Endothelial cell of umbilical vein (primary cell): ENCODE results near the gene ULBP2. TPM values are rescaled to one million over a fixed set of nuclear protein-coding genes. Genes with fewer than 3 reads are reported as not detected.
"Not testable (repeated sequence)": the region's sequence is repeated elsewhere in the genome, so short reads cannot be mapped to it uniquely, and the experiment has no call there.

Experiments used
- BruUV-seq: library from RNA; stranded (reverse); fragments of 400-500 nt; replicated peaks from 2 replicates; lab custom pipeline; 2021; lab: Mats Ljungman, UMichigan
- CTCF ChIA-PET: fragments of 300-600, 350-600 bp; sonication (Branson Sonifier 250); formaldehyde crosslinking; loops from one replicate; lab custom pipeline; 2021; ENCODE audit warnings: antibody characterized with exemption, inconsistent platforms; lab: Charles Lee
- POLR2A ChIA-PET: fragments of 300-600, 350-600 bp; sonication (Branson Sonifier 250); formaldehyde crosslinking; loops from one replicate; lab custom pipeline; 2021; ENCODE audit warnings: antibody characterized with exemption, inconsistent platforms; lab: Charles Lee
- DNase-seq: peaks from one replicate; pipeline ENCODE4 v3.0.0-alpha.2; 2011; ENCODE audit warnings: low read depth, low spot score
- FAIRE-seq: peaks from 2 replicates; lab custom pipeline; 2011; peaks lifted over from hg19 to GRCh38; lab: Jason Lieb, UNC
- H2AFZ ChIP-seq: 2 replicates; pipeline ENCODE4 v1.6.0; 2012; ENCODE audit warnings: low read depth, low read length, control low read depth, inconsistent platforms
- H3K27ac ChIP-seq: 2 replicates; pipeline ENCODE4 v1.5.1; 2011; ENCODE audit warnings: low read depth, mild to moderate bottlenecking, control low read depth, low read length, moderate library complexity; ENCODE audit not compliant: insufficient read depth
- H3K27me3 ChIP-seq, 2 experiments: 2 replicates each; pipeline versions ENCODE4 v1.6.0 to v1.6.1; 2011; ENCODE audit warnings: low read length in 2 of 2, mixed read lengths in 1 of 2; ENCODE audit not compliant: control insufficient read depth in 2 of 2, insufficient read depth in 2 of 2
- H3K36me3 ChIP-seq, 2 experiments: 2 replicates in 1 of 2; 3 replicates in 1 of 2; pipeline ENCODE4 v1.5.1; 2011; ENCODE audit warnings: low read length in 2 of 2, mild to moderate bottlenecking in 1 of 2, moderate library complexity in 1 of 2; ENCODE audit not compliant: control insufficient read depth in 2 of 2, insufficient read depth in 2 of 2; ENCODE audit errors: extremely low read depth in 1 of 2
- H3K4me1 ChIP-seq: 3 replicates; pipeline ENCODE4 v1.5.1; 2011; ENCODE audit warnings: mild to moderate bottlenecking, low read length; ENCODE audit not compliant: control insufficient read depth, insufficient read depth; ENCODE audit errors: extremely low read depth
- H3K4me2 ChIP-seq: 2 replicates; pipeline ENCODE4 v1.6.1; 2011; ENCODE audit warnings: low read length, control low read depth, mixed read lengths; ENCODE audit not compliant: insufficient read depth
- H3K4me3 ChIP-seq, 3 experiments: fragments of 200-600 bp in 1 of 3; sonication (generic), shearing (Covaris generic) in 1 of 3; replicated peaks in 1 of 3; 2 replicates each; pipeline ENCODE4 v1.5.1; 2011 to 2016; ENCODE audit warnings: control low read depth in 3 of 3, low read length in 3 of 3, mild to moderate bottlenecking in 2 of 3, inconsistent platforms in 1 of 3, low read depth in 1 of 3, moderate library complexity in 1 of 3; ENCODE audit not compliant: insufficient read depth in 1 of 3
- H3K79me2 ChIP-seq: 2 replicates; pipeline ENCODE4 v1.6.0; 2012; ENCODE audit warnings: low read length, inconsistent platforms; ENCODE audit not compliant: control insufficient read depth, insufficient read depth
- H3K9ac ChIP-seq: replicated peaks from 2 replicates; pipeline ENCODE3; 2011; ENCODE audit warnings: low read length, control low read depth; ENCODE audit not compliant: insufficient read depth; ENCODE audit errors: extremely low read depth
- H3K9me1 ChIP-seq: replicated peaks from 3 replicates; pipeline ENCODE4 v1.6.0; 2011; ENCODE audit warnings: mild to moderate bottlenecking, low read length; ENCODE audit not compliant: control insufficient read depth, insufficient read depth; ENCODE audit errors: extremely low read depth
- H3K9me3 ChIP-seq: replicated peaks from 2 replicates; pipeline ENCODE4 v1.5.1; 2012; ENCODE audit warnings: low read length, inconsistent platforms; ENCODE audit not compliant: control insufficient read depth, insufficient read depth
- H4K20me1 ChIP-seq: replicated peaks from 2 replicates; pipeline ENCODE3; 2011; ENCODE audit warnings: mild to moderate bottlenecking, low read length; ENCODE audit not compliant: control insufficient read depth, insufficient read depth; ENCODE audit errors: extremely low read depth
- CTCF ChIP-seq, 2 donors: IDR thresholded peaks; 1 replicate in 1 of 2; 2 replicates in 1 of 2; pipeline ENCODE4 v1.5.1; 2011; ENCODE audit warnings: low read length in 2 of 2, mild to moderate bottlenecking in 2 of 2, moderate library complexity in 2 of 2, control low read depth in 1 of 2, inconsistent platforms in 1 of 2, low read depth in 1 of 2; ENCODE audit not compliant: insufficient read depth in 1 of 2; ENCODE audit errors: extremely low read depth in 1 of 2
- FOS ChIP-seq: IDR thresholded peaks from 2 replicates; pipeline ENCODE4 v1.6.1; 2011; ENCODE audit warnings: mild to moderate bottlenecking, low read length, moderate library complexity, borderline replicate concordance; ENCODE audit not compliant: insufficient read depth
- MAX ChIP-seq: IDR thresholded peaks from 2 replicates; pipeline ENCODE4 v1.6.1; 2011; ENCODE audit not compliant: insufficient read depth, insufficient read length
- POLR2A ChIP-seq: IDR thresholded peaks from 2 replicates; pipeline ENCODE4 v1.6.1; 2012; ENCODE audit warnings: low read depth, mild to moderate bottlenecking, control low read depth, low read length
- dilution Hi-C: fragments of 300-500 bp; cut with MboI; formaldehyde crosslinking; loops from one replicate; pipeline ENCODE4 v1.15.0; 2019; ENCODE audit warnings: low sequenced_read_pairs; ENCODE audit not compliant: extremely low pct_ligation_motif_present
- intact Hi-C: fragments of 100-400 bp; cut with micrococcal nuclease; formaldehyde crosslinking; loops from one replicate; pipeline ENCODE4 v1.10.0; 2022
- polyA plus RNA-seq, 4 experiments: library from polyadenylated mRNA; depleted of rRNA in 3 of 4; stranded (reverse) in 3 of 4; unstranded in 1 of 4; fragments of >200 nt; gene quantifications; 2 replicates each; pipeline versions ENCODE4 v1.2.1 to v1.2.3, GENCODE V29; 2011 to 2012; ENCODE audit warnings: missing spikeins in 1 of 4
- total RNA-seq: library from RNA; stranded (reverse); gene quantifications from 2 replicates; pipeline ENCODE4 v1.2.3, GENCODE V29; 2021

ULBP2 gene
- total and polyA plus RNA-seq, 2 donors (not counting 3 experiments of a cell fraction or from before 2014, with no cell fraction given), result 7.0 to 22.8 TPM

GRCh38 chr6:149918151-149918905 is 23.5 kb upstream of the ULBP2 start:
- Histone ChIP-seq H3K4me2 (no peak overlapping the region), H3K4me3 (no peak overlapping the region), H2AFZ (no peak overlapping the region), H3K79me2 (no peaks in the 10 kb centered on the region), H3K27ac (no peak overlapping the region), H3K27me3 (peaks cover 13 to 15% of the 10 kb centered on the region in 2 experiments), H3K9ac (no peak overlapping the region), H4K20me1 (no peaks in the 10 kb centered on the region), H3K4me1 (no peaks in the 10 kb centered on the region), H3K9me1 (no peaks in the 10 kb centered on the region), H3K36me3 (no peaks in the 10 kb centered on the region), H3K9me3 (no peaks in the 10 kb centered on the region)
- no peak for DNase-seq
- no peak for FAIRE-seq
- no peak for TF ChIP-seq CTCF (IDR thresholded peaks at IDR 0.05; ENCODE audit: extremely low read depth in 1 of 2, insufficient read depth in 1 of 2, low read depth in 1 of 2, low read length in 2 of 2)
- no peak for TF ChIP-seq FOS
- no peak for TF ChIP-seq MAX
- no peak for TF ChIP-seq POLR2A
- dilution Hi-C loops (no loop called here), intact Hi-C loops (no loop called here)
- BruUV-seq, result no TSS peak
- ChIA-PET POLR2A (no interaction called here), CTCF (interaction anchor here (0.7 kb wide), 1 partner anchor 79 kb away, joined by 4 read pairs; no protein-coding TSS in a partner anchor)

GRCh38 chr6:149919126-149919833 is 22.5 kb upstream of the ULBP2 start:
- POLR2A ChIA-PET, H3K27ac ChIP-seq, FAIRE-seq, H3K4me1 ChIP-seq, H4K20me1 ChIP-seq, H3K4me3 ChIP-seq, H3K36me3 ChIP-seq, DNase-seq, H2AFZ ChIP-seq, H3K79me2 ChIP-seq, intact Hi-C loops, CTCF ChIA-PET, H3K4me2 ChIP-seq, dilution Hi-C loops, H3K9me1 ChIP-seq, BruUV-seq, H3K9me3 ChIP-seq, H3K9ac ChIP-seq: not testable (repeated sequence)
- peaks cover 9 to 11% of the 10 kb centered on the region in 2 experiments for H3K27me3 ChIP-seq
